ENCODE measurements around the gene CD44.

Gene CD44

DNA sequence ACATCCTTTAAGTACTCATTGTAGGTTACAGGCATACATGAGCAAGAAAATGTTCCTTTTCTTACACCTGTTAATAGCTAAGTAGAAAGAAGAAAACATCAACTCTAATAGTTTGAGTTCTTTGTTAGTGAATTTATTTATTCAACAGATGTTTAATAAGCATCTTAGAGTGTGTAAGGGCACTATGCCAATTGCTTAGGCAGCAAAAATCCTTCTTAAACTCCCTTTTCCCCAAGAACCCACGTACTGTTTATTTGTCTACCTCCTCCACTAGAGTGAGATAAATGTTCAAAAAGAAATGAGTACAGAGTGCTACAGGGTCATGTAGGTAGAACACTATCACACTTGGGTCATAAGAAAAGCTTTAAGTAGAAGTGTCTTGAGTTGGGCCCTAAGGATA lies 131.4 kb downstream of the CD44 start:
- DNase-seq = no peak

DNA sequence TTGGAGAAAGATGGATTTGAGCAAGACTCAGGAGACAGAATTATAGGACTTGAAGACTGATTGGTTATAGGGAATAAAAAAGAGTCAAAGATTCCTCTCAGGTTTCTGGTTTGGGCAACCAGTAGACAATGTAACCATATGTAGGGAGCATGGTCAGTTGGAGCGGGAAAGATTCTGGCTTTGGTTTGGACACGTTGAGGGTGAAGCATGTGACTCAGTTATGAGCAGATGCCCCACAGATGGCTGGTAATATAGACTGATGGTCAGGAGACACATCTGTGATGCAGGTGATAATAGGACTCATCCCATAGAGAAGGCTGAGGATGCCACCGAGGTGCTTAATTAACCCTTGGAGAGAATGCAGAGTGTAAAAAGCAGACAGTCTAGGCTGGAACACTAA lies 132.1 kb downstream of the CD44 start:
- no peak for DNase-seq

DNA sequence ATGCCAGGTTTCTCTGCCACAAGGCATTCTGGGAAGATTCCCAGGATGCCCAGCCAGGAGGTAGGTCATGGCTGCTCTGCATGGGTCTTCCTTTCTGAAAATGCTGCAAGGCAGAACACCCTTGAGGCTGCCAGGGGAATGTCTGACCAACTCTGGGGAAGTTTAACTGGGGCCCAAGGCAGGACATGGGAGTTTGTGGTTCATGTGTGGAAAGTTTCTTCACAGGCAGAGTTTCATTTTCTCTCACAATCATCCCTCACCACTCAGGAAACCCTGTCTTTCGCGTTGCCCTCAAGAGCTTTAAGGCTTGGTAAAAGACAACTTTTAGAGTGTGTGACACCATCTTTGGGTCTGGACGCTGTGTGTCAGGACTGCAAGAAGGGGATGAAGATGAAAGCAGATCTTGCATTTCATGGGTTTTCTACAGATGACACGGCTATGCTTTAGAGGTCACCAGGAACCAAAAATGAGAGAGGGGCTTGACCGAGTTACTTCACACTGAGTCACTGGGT lies 133.5 kb downstream of the CD44 start:
- no peak for DNase-seq

DNA sequence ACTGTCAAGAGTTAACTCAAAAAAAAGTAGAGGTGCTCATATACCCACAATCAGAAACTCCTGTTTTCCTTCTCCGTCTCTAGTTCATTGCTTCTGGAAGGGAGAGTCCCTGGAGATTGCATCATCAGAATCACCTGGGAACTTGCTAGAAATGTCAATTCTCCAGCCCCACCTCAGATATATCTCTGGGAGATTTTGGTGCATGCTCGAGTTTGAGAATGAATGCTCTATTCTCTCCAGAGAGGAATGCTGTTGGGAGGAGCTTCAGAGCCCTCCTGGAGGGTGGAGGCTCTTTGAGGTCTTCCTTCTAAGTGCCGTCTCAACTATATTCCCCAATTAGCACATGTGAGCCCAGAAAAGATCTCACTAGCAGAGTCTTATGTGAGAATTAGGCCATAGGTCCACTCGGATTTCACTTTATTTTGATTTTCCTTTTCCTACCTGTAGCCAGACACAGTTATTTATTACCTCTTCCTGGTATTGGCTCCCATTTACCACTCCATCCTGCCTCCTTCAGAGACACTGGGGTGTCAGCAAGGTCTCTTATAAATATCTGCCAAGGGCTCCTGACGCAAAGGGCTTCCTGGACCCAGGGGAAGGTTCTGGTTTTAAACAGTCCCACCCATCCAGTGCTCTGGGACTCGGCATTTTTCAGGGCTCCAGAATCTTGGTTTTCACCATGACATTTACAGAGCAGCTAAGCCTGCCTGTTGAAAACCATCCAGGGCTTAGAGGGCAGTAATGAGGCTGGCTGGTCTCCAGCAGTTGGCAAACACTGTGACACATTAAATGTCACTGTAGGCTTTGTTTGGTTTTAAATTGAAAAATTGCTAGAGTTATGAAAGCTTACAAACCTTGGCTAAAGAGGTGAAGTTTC lies 136.2 kb downstream of the CD44 start:
- peak; percentile 75 for DNase-seq

DNA sequence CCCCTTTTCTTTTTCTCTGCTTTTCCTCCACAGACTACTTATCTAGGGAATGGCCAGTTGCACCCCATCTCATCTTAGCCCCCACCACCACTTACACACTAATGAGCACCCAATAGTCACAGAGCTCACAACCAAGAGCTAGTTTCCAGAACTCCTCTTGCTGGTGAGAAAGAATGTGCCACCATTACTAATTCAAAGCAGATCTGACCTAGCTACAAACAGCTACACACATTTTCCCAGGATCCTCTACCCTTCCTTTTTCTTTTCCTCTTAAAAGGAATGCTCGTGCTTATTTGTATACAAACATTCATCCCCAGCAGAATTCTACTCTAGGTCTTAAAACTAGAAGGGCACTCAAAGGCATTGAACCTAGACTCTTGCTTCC lies 136.8 kb downstream of the CD44 start:
- DNase-seq = no peak

DNA sequence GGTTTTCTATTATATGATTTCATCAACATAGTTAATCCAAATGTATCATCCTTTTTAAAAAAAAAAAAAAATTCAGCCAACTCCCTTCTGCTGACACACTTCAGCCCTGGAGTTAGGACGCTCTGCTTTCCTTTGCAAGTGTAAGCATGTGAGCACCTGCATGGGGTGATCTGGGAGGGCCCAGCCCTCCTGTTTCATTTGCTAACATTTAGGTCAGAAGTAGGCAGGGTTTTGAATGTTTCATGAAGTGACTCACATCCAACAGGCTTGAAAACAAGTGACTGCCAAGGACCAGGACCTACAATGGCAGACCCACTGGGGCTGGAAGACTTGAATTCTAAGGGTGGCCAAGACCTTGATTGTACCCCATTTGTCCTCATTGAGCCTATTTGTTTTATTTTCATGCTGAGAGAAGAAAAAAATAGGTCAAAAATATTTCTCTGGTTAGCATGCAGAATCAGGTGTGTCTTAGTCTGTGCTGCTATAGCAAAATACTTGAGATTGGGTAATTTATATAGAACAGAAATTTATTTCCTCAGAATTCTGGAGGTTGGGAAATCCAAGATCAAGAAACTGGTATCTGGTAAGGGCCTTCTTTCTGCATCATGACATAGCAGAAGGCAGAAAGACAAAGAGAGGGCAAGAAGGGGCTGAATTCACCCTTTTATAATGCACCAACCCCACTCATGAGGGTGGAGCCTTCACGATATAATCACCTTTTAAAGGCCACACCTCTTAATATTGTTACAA lies 137.6 kb downstream of the CD44 start:
- DNase-seq = no peak

DNA sequence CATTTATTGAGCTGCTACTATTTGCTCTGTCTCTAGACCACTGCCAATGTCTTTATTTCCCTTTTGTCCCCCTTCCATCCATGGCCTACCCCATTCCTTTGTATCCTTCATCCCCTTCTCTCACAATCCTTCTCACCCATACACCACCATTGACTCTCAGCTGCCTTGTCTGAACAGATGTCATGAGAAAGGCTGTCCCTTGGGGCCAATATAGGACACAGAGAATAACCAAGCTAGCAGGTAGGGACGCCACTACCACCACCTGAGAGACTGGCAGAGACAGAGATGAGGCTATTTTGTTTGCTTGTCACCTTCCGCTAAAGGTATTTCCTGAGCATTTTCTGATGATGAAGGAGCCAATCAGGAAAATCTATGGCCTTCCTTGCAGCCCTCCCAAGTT lies 138.9 kb downstream of the CD44 start:
- no peak for DNase-seq

DNA sequence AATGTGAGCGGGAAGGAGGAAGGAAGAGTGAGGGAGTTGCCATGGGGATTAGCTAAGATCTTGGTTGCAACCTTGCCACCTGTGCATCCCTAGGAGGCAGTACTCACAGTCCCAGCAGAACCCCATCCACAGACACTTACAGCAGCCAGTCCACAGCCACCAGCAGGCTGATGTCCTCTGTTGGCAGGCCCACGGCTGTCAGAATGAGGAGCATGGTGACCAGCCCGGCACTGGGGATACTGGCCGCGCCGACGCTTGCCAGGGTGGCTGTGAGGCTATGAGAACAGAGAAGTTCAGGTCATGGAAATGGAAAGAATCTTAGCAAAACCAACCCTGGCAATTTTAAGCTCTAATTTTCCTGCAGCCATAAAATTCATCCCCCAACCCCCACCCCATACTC lies 141.8 kb downstream of the CD44 start:
- DNase-seq = no peak

DNA sequence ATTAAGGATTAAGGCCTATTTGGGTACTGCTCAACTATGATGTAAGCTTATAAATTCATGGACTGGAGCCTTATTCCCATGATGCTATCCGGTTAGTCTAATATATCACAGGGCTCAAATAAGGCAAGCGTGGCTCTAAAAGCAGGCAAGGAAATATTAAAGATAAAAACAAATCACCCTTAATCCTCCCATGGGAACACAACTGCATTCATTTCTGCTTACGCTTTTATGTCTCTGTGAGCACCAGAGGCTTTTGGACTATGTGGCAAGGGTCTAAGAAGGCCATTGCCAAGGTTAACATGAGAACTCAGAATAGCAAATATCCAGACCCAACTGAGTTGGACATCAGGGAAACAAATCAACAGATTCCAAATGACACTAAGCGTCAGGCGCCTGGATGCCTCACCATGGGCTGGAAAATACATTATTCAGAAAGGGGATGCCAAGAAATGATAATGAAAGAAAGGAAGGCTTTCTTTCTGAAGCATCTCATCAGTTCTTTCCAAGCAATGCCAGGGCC lies 142.3 kb downstream of the CD44 start:
- DNase-seq = no peak
